Measurements from ENCODE around the gene UNKL.

Gene UNKL

GRCh38 chr16:1317479-1318267 lies 96.8 kb downstream of the UNKL start:
- TF ChIP-seq CTCF (IDR thresholded peaks at IDR 0.05) (no peak), ZFX (IDR thresholded peaks at IDR 0.05; ENCODE audit: borderline replicate concordance) (no peak)
- H3K27ac ChIP-seq, result no peak overlapping the region

GRCh38 chr16:1316033-1316405 lies 98.5 kb downstream of the UNKL start:
- TF ChIP-seq CTCF (IDR thresholded peaks at IDR 0.05), result no peak
- TF ChIP-seq ZFX (IDR thresholded peaks at IDR 0.05; ENCODE audit: borderline replicate concordance), result no peak
- no peak overlapping the region for H3K27ac ChIP-seq

GRCh38 chr16:1315081-1316032 lies 99.1 kb downstream of the UNKL start:
- H3K27ac ChIP-seq, result no peak overlapping the region
- TF ChIP-seq CTCF (IDR thresholded peaks at IDR 0.05) (no peak), ZFX (IDR thresholded peaks at IDR 0.05; ENCODE audit: borderline replicate concordance) (no peak)

GRCh38 chr16:1314399-1315068 lies 100.0 kb downstream of the UNKL start:
- no peak for TF ChIP-seq CTCF (IDR thresholded peaks at IDR 0.05)
- no peak for TF ChIP-seq ZFX (IDR thresholded peaks at IDR 0.05; ENCODE audit: borderline replicate concordance)
- H3K27ac ChIP-seq, result no peak overlapping the region

- TF ChIP-seq ZFX (IDR thresholded peaks at IDR 0.05; ENCODE audit: borderline replicate concordance) (no peak), CTCF (IDR thresholded peaks at IDR 0.05) (no peak)
- H3K27ac ChIP-seq, result no peak overlapping the region
Observed at GRCh38 chr16:1313721-1314369, 100.7 kb downstream of the UNKL start.

Measured in 22Rv1 (cell line).